Caco-2 (cell line): ENCODE data around the gene MORN1. TPM values are rescaled to one million over a fixed set of nuclear protein-coding genes. Genes with fewer than 3 reads are reported as not detected.
A peak's percentile ranks its signal among the peaks of the same experiment; 100 is the strongest.

ENCODE experiments used
- BruUV-seq: library from RNA; stranded (reverse); fragments of 400-500 nt; replicated peaks from 2 replicates; lab custom pipeline; 2021; lab: Mats Ljungman, UMichigan
- CTCF ChIA-PET: fragments of 300-600 bp; sonication (Branson Sonifier 250); formaldehyde crosslinking; loops from one replicate; lab custom pipeline; 2022; ENCODE audit warnings: antibody characterized with exemption; lab: Charles Lee
- POLR2A ChIA-PET: fragments of 300-600 bp; sonication (Branson Sonifier 250); formaldehyde crosslinking; loops from one replicate; lab custom pipeline; 2022; ENCODE audit warnings: antibody characterized with exemption; lab: Charles Lee
- DNase-seq, 2 experiments: peaks; one replicate each; pipeline versions ENCODE4 v3.0.0 to v3.0.0-alpha.2; 2020 to 2022
- H3K27me3 ChIP-seq: replicated peaks from 2 replicates; pipeline ENCODE4 v1.6.0; 2011; ENCODE audit warnings: low read length; ENCODE audit not compliant: control insufficient read depth, insufficient read depth
- H3K36me3 ChIP-seq: 2 replicates; pipeline ENCODE4 v1.5.1; 2011; ENCODE audit warnings: low read length; ENCODE audit not compliant: control insufficient read depth, insufficient read depth
- H3K4me1 ChIP-seq: fragments of 250-450 bp; sonication (Bioruptor Pico); 2 replicates; pipeline ENCODE4 v1.5.1; 2020; ENCODE audit warnings: mild to moderate bottlenecking
- H3K4me3 ChIP-seq: 2 replicates; pipeline ENCODE4 v1.5.1; 2011; ENCODE audit warnings: low read depth, mild to moderate bottlenecking, control low read depth, low read length
- H3K9me3 ChIP-seq: fragments of 250-450 bp; sonication (Bioruptor Pico); 2 replicates; pipeline ENCODE4 v1.5.1; 2020; ENCODE audit warnings: mild to moderate bottlenecking, moderate library complexity
- H3K27ac Mint-ChIP-seq: one replicate; pipeline ENCODE4 v1.8.0; 2022; ENCODE audit warnings: mixed read lengths; ENCODE audit not compliant: unreplicated experiment
- H3K27me3 Mint-ChIP-seq: one replicate; pipeline ENCODE4 v1.8.0; 2022; ENCODE audit warnings: mixed read lengths; ENCODE audit not compliant: insufficient read depth, unreplicated experiment
- H3K36me3 Mint-ChIP-seq: one replicate; pipeline ENCODE4 v1.8.0; 2022; ENCODE audit warnings: mild to moderate bottlenecking, mixed read lengths; ENCODE audit not compliant: insufficient read depth, unreplicated experiment
- H3K4me1 Mint-ChIP-seq: one replicate; pipeline ENCODE4 v1.8.0; 2022; ENCODE audit warnings: low read depth, mixed read lengths; ENCODE audit not compliant: unreplicated experiment
- H3K4me3 Mint-ChIP-seq: one replicate; pipeline ENCODE4 v1.8.0; 2022; ENCODE audit warnings: mild to moderate bottlenecking, moderate library complexity, mixed read lengths; ENCODE audit not compliant: unreplicated experiment
- H3K9me3 Mint-ChIP-seq: one replicate; pipeline ENCODE4 v1.8.0; 2022; ENCODE audit warnings: mixed read lengths; ENCODE audit not compliant: unreplicated experiment
- CTCF ChIP-seq, 2 experiments: fragments of 200-600 bp in 1 of 2; IDR thresholded peaks; 1 replicate in 1 of 2; 2 replicates in 1 of 2; pipeline versions ENCODE4 v1.5.1 to v1.8.0; 2011 to 2022; ENCODE audit warnings: antibody characterized with exemption in 1 of 2, control low read depth in 1 of 2, inconsistent platforms in 1 of 2, low read depth in 1 of 2, low read length in 1 of 2, mild to moderate bottlenecking in 1 of 2, moderate library complexity in 1 of 2; ENCODE audit not compliant: insufficient read depth in 1 of 2, severe bottlenecking in 1 of 2, unreplicated experiment in 1 of 2
- intact Hi-C: fragments of 100-400 bp; cut with micrococcal nuclease; formaldehyde crosslinking; loops from one replicate; pipeline ENCODE4 v1.10.0; 2022; ENCODE audit not compliant: unreplicated experiment
- total RNA-seq: library from RNA; stranded (reverse); gene quantifications from 2 replicates; pipeline ENCODE4 v1.2.3, GENCODE V29; 2022

MORN1 gene
- total RNA-seq, 1 experiment from 2014 or later, result 8.6 TPM

DNA sequence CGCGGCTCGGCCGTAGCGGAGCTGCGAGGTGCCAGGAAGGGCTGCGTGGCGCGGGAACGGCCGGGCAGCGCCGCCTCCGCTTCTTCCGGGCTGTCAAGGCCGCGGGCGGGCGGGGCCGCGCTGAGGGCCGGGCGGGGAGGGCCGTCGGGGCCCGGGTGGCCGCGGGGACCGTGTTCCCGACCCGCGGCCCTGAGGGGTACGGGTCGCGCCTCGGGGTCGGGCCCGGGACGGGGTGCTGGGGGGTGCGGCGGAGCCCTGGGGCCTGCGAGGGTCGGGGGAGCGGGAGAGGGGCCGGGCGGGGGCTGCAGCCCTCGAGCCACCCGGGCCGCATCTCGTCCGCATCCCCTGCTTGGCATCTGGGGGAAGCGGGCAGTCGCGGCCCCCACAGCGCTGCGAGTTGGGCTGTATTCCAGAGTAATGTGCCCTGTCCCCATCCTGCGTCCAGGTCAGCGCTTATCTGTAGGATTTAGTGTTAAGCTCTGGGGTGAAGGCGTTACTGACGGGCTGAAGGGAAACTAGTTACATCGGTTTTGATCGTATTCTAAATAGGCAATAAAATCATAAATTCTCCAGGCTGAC, 666 bp upstream of the MORN1 start:
- Histone ChIP-seq H3K4me3 (peak overlapping the region; percentile 93), H3K27me3 (no peaks in the 10 kb centered on the region), H3K9me3 (no peaks in the 10 kb centered on the region), H3K4me1 (peaks cover 11% of the 10 kb centered on the region; the same call in 1 of the 2 replicates), H3K36me3 (no peaks in the 10 kb centered on the region; the same call in 1 of the 2 replicates)
- no TSS peak for BruUV-seq
- POLR2A ChIA-PET, result interaction anchor here (0.5 to 1.1 kb wide), 5 partner anchors 10 to 197 kb away, joined by 3 to 12 read pairs (median 7); partner anchors contain the start of gene FAAP20
- CTCF ChIA-PET, result interaction anchor here (0.7 to 1.1 kb wide), 4 partner anchors 10 to 197 kb away, joined by 3 to 12 read pairs (median 4); partner anchors contain the start of gene FAAP20
- H3K36me3 Mint-ChIP-seq, result peaks cover 37% of the 10 kb centered on the region
- intact Hi-C loops, result no loop called here
- H3K4me1 Mint-ChIP-seq, result peaks cover 10% of the 10 kb centered on the region
- H3K9me3 Mint-ChIP-seq, result no peaks in the 10 kb centered on the region
- H3K4me3 Mint-ChIP-seq, result peak overlapping the region; percentile 77
- TF ChIP-seq CTCF (IDR thresholded peaks at IDR 0.05; ENCODE audit: insufficient read depth in 1 of 2, low read depth in 1 of 2, low read length in 1 of 2, severe bottlenecking in 1 of 2, unreplicated experiment in 1 of 2), result no peak
- H3K27me3 Mint-ChIP-seq, result no peaks in the 10 kb centered on the region
- peak overlapping the region; percentile 79 for H3K27ac Mint-ChIP-seq
- no peak for DNase-seq

DNA sequence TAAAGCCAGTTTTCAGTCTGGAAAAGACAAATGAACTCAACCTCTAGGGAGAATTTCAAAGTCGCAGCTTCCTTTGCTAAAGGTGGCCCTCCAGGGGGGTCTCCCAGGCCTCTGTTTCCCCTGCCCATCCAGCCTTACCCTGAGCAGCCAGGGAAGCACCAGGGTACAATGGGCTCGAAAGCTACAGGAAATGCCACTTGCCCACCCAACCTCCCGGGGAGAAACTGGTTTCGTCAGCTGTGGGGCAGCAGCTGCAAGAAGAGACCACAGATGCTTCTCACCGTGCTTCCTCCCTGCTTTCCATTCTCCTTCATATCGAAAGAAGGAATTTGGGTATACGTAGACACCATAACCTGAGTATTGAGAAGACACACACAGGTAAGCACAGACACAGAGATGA, 1.7 kb downstream of the MORN1 start:
- Histone ChIP-seq H3K27me3 (no peaks in the 10 kb centered on the region), H3K36me3 (no peaks in the 10 kb centered on the region; the same call in 1 of the 2 replicates), H3K4me1 (peaks cover 11% of the 10 kb centered on the region; the same call in 1 of the 2 replicates), H3K9me3 (no peaks in the 10 kb centered on the region), H3K4me3 (no peak overlapping the region)
- CTCF ChIA-PET, result no interaction called here
- POLR2A ChIA-PET, result no interaction called here
- no peak for TF ChIP-seq CTCF (IDR thresholded peaks at IDR 0.05; ENCODE audit: insufficient read depth in 1 of 2, low read depth in 1 of 2, low read length in 1 of 2, severe bottlenecking in 1 of 2, unreplicated experiment in 1 of 2)
- Mint-ChIP-seq H3K9me3 (no peaks in the 10 kb centered on the region), H3K36me3 (peaks cover 20% of the 10 kb centered on the region), H3K27me3 (no peaks in the 10 kb centered on the region), H3K4me3 (peak overlapping the region; percentile 77), H3K27ac (peak overlapping the region; percentile 63), H3K4me1 (peaks cover 10% of the 10 kb centered on the region)
- intact Hi-C loops, result no loop called here
- no TSS peak for BruUV-seq
- no peak for DNase-seq

- Mint-ChIP-seq H3K36me3 (peaks cover 10% of the 10 kb centered on the region), H3K4me1 (peaks cover 10% of the 10 kb centered on the region), H3K4me3 (no peak overlapping the region), H3K27me3 (no peaks in the 10 kb centered on the region), H3K9me3 (no peaks in the 10 kb centered on the region), H3K27ac (no peak overlapping the region)
- ChIA-PET CTCF (no interaction called here), POLR2A (interaction anchor here (0.6 kb wide), 1 partner anchor 138 kb away, joined by 5 read pairs; the partner anchor contains the start of gene PANK4)
- H3K4me3 ChIP-seq, result no peak overlapping the region
- intact Hi-C loops, result no loop called here
- no peak for TF ChIP-seq CTCF (IDR thresholded peaks at IDR 0.05; ENCODE audit: insufficient read depth in 1 of 2, low read depth in 1 of 2, low read length in 1 of 2, severe bottlenecking in 1 of 2, unreplicated experiment in 1 of 2)
- DNase-seq, result no peak
- BruUV-seq, result no TSS peak
- no peaks in the 10 kb centered on the region for H3K9me3 ChIP-seq
- H3K4me1 ChIP-seq, result peaks cover 6% of the 10 kb centered on the region; the same call in 1 of the 2 replicates
- no peaks in the 10 kb centered on the region for H3K27me3 ChIP-seq
- no peaks in the 10 kb centered on the region; the same call in 1 of the 2 replicates for H3K36me3 ChIP-seq
These were observed 3.1 kb downstream of the MORN1 start for GRCh38 chr1:2388004-2388913.
